Adrenal gland (tissue), 5 donors: Measurements from ENCODE around the gene TM6SF1.

Source experiments
- CTCF ChIP-seq, 6 experiments: fragments of 450-650 bp in 4 of 6; fragments of 200-600 bp in 2 of 6; sonication (generic) in 1 of 6; IDR thresholded peaks; 1 replicate in 5 of 6; 2 replicates in 1 of 6; pipeline versions ENCODE4 v1.5.1 to v1.8.0; 2016 to 2021; ENCODE audit warnings: antibody characterized with exemption in 6 of 6, mild to moderate bottlenecking in 2 of 6, moderate library complexity in 1 of 6
- POLR2A ChIP-seq, 2 donors: fragments of 450-650 bp; IDR thresholded peaks; one replicate each; pipeline ENCODE4 v1.6.1; 2017; ENCODE audit warnings: antibody characterized with exemption in 2 of 2, mild to moderate bottlenecking in 2 of 2, moderate library complexity in 1 of 2
- donor health status: DM: no; HTN: no; CAD: no.

- no peak for TF ChIP-seq POLR2A (IDR thresholded peaks at IDR 0.05)
- TF ChIP-seq CTCF (IDR thresholded peaks at IDR 0.05): no peak
These were observed 67.4 kb downstream of the TM6SF1 start for GRCh38 chr15:83174891-83175290.
